ENCODE measurements around the gene OR10AD1.

- TF ChIP-seq CTCF (IDR thresholded peaks at IDR 0.05), result no peak
- TF ChIP-seq POLR2AphosphoS5 (IDR thresholded peaks at IDR 0.05), result no peak
Measured at GRCh38 chr12:48163150-48163747, 39.8 kb downstream of the OR10AD1 start.
